MM.1S (cell line): ENCODE measurements around the gene DYRK3.

ENCODE experiments used
- CTCF ChIP-seq: fragments of 300-600 bp; sonication (generic); IDR thresholded peaks from 2 replicates; pipeline ENCODE4 v1.5.1; 2016; ENCODE audit warnings: antibody characterized with exemption, low read length, mixed read lengths
- EZH2 ChIP-seq: fragments of 300-600 bp; sonication (generic); optimal IDR thresholded peaks from 2 replicates; pipeline ENCODE3; 2017; ENCODE audit warnings: low read depth, mild to moderate bottlenecking, antibody characterized with exemption, low read length, mixed read lengths
- EZH2phosphoT487 ChIP-seq: fragments of 300-600 bp; sonication (generic); IDR thresholded peaks from 2 replicates; pipeline ENCODE4 v1.6.1; 2018; ENCODE audit warnings: antibody characterized with exemption, low read length

GRCh38 chr1:206678490-206678889 lies 43.2 kb downstream of the DYRK3 start:
- TF ChIP-seq EZH2 (no peak), CTCF (no peak), EZH2phosphoT487 (no peak)
